Putamen (tissue), 1 donor: Measurements from ENCODE around the gene TNFSF13B.
"Not testable (repeated sequence)": the region's sequence is repeated elsewhere in the genome, so short reads cannot be mapped to it uniquely, and the experiment has no call there.

Experiments
- DNase-seq: peaks from one replicate; pipeline ENCODE4 v3.0.0-alpha.2; 2016; ENCODE audit warnings: low spot score

The TNFSF13B gene

DNA sequence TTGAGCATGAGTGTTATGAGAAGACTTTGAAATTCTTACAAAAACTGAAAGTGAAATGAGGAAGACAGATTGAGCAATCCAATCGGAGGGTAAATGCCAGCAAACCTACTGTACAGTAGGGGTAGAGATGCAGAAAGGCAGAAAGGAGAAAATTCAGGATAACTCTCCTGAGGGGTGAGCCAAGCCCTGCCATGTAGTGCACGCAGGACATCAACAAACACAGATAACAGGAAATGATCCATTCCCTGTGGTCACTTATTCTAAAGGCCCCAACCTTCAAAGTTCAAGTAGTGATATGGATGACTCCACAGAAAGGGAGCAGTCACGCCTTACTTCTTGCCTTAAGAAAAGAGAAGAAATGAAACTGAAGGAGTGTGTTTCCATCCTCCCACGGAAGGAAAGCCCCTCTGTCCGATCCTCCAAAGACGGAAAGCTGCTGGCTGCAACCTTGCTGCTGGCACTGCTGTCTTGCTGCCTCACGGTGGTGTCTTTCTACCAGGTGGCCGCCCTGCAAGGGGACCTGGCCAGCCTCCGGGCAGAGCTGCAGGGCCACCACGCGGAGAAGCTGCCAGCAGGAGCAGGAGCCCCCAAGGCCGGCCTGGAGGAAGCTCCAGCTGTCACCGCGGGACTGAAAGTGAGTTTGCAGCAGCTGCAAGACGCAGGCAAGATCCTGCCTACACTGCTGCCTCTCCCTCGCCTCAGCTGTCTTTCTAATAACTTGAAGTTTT is at the start of gene TNFSF13B:
TNFSF13B (plus strand) TSS at position 118 of the 728 bp plus-strand sequence; CDS start at position 296, 178 bp downstream.
- DNase-seq: peak; percentile 9

GRCh38 chr13:108220041-108220440 is 49.5 kb upstream of the TNFSF13B start:
- no peak for DNase-seq

DNA sequence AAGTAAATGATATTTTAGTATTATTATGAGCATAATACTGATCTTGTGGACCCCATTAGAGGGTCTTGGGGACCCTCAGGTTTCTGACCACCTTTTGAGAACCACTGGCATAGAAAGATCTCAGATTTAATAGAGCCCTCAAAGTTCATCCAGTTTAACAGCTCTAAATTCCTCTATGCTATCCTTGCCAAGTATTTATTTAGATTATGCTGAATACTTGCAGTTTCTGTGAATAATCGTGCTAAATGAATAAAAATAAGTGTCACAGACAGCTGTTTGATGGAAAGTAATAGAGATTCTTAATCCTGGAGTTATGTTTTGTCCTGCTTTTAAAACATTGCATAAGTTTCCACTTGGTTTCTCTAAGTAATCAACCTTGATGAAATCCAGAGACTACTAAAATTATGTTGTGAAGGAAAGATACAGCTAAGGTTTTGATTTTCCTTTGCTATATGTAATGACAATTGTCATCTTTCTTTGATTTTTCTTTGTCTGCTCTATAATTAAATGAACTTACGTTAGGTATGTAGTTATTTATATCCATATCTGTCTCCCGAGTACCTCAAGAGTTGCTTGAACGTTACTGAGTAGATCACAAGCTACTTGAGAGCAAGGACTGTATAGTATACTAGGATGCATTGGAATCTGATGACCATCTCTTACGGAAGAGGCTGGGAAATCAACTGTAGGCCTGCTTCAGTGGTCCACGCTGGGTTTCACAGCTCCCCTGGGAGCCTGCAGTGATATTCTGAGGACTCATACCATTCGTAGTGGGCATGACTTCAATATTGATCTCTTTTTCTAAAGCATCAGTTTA is 45.6 kb upstream of the TNFSF13B start:
- no peak for DNase-seq

DNA sequence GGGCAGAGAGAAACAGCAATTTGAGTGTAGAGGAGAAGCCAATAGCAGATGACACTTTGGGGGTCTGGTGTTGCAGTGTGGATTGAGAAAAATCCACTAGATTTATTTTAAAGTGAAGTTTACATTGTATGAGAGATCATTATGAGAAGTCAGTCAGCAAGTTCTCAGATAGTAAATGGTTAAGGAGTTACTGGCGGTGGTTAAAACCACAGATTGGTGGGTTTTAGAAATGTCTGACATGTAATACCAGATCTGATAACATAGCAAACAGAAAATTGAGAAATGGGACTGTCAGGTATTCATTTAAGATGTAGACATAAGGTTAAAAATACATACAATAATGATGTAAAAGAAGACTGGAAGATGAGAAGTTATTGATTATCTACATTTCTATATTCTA is 44.1 kb upstream of the TNFSF13B start:
- DNase-seq: no peak

- DNase-seq: no peak
Observed at GRCh38 chr13:108226184-108226583, 43.3 kb upstream of the TNFSF13B start.

DNA sequence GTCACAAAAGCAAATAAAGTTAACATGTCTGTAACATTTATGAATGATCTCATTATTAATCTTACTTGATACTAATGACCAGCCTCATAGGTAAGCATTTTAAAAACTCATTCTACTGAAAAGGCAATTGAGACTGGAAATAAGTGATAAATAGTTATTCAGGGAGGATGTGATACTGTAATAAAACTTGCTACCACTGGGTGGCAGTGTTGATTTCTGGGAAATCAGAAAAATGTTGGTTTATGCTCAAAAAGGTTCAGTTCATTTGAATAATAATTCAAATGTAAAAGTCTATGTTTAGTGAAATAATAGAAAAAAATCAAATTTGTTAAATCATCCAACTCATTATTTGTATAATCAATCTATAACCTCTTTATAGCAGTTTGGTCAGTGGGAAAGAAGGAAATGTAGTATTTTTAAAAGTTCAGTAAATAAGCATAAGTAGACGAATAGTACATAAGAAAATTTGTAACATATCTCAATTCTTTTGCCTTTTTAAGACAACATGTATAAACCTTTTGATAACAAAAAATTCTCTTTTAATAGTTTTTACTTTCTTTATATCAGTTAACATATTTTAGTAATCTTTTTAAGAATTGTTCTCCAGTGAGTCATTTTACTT is 41.8 kb upstream of the TNFSF13B start:
- DNase-seq: no peak

- DNase-seq: no peak
Observed at GRCh38 chr13:108230377-108230776, 39.1 kb upstream of the TNFSF13B start.

DNA sequence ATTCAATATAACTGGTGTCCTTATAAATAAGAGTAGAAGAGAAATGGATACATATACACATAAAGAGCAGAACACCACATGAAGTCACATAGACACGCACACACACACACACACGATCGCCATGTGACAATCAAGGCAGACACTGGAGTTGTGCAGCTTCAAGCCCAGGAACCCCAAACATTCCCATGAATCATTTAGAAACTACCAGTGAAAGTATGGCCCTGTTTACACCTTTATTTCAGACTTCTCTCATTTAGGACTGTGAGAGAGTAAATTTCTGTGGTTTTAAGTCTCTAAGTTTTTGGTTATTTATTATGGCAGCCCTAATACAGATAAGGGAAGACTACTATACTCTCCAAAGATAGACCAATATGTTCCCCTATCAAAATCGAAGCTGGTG is 20.4 kb upstream of the TNFSF13B start:
- DNase-seq: no peak

GRCh38 chr13:108257248-108257647 is 12.3 kb upstream of the TNFSF13B start:
- no peak for DNase-seq

- no peak for DNase-seq
Observed at GRCh38 chr13:108263621-108264355, 5.7 kb upstream of the TNFSF13B start.

DNA sequence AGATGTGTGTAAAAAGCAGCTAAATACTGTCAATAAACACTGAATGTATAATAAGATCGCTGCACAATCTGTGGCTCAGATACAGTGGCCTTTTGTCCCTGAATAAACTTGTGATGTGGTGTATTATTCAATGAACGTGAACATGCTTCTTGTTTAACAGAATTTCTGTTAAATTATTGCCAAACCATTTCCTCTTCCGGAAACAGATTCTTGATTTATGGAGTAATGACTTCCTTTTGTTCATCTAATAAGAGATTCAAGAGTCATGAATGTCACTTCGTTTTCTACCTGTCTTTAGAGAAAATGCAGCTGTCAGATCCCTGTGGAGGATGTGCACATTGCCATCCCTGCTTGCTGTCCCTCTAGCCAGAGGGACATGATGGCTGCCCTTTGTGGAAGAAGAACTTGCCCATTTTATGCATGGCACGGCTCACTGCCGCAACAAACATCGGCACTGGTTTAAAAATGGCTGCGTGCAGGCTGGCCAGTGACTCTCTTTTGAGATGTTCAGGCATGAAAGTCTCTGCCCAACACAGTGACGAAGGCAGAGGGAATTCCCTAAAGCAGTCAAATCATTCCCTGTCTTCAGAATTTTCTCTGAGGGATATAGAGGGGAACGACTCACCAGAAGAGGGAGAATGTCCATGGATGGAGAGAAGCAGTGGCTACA is 3.1 kb upstream of the TNFSF13B start:
- no peak for DNase-seq

GRCh38 chr13:108267347-108267746 is 2.2 kb upstream of the TNFSF13B start:
- no peak for DNase-seq

DNA sequence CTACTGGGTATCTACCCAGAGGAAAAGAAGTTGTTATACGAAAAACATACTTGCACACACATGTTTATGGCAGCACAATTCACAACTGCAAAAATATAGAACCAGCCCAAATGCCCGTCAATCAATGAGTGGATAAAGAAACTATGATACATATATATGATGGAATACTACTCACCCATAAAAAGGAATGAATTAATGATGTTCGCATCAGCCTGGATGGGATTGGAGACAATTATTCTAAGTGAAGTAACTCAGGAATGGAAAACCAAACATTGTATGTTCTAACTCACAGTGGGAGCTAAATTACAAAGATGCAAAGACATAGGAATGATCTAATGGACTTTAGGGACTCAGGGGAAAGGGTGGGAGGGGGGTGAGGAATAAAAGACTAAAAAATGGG is 1.7 kb upstream of the TNFSF13B start:
- not testable (repeated sequence) for DNase-seq

DNA sequence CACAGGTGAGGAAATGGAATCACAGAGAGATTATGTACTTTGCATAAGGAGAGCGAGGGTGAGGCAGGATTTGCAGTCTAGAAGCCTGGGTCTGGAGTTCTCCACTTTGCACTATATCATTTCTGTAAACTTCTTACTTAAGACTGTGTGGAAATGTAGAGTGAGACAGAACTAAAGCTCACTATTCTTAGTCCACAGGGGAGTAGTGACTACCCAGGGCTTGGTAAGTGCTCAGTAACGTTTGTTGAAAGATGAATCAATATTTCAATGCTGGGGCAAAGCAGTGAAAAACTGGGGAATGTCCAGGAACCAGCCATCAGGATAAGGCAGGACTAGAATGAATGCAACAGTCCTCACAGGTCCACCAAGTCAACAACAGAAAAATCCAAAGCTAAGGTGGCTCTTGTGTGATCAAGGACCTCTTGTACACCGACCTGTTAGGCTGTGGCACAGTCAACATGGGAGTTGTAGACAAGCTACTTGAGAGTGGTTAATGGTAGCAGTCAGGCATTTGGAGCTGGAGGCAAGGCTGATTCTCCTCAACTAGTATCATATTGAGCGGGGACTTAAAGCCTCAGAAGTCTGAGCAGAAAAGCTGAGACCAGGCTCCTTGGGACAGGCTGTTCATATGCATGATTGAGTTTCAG is 929 bp upstream of the TNFSF13B start:
- DNase-seq: no peak

DNA sequence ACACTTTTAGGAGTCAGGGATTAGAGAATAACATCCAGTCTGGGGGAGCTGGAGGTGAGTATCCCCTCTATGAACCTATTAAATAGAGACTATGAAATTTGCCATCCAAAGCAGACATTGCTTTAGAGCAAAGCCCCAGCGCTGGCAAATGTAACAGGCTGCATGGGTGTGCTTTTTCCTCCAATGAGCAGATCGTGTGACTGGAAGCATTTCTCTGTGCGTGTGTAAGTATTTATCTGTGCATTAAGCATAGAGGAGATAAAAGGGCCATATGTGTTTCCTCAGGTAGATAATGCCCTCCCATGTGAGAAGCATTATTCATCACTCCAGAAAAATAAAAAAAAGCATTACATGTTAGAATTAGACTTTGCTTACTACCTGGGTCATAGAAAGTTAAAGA is 924 bp downstream of the TNFSF13B start:
- DNase-seq: no peak

DNA sequence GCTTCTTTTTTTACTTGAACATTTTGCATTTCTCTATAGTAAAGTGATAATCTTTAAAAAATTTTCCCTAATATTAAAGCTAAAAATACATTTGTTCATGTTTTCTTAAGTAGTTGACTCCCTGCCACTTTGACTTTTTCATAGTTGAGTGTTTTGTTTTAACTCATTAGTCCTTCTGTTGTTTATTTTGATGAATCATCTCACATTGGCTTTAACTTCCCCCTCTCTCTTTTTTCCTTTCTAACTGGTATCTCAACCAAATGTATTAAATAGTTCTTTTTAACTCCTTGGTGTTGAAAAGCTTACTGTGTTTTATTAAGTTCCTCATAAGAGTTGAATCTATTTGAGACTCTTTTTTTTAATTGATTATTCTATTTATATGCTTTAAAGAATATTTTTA is 2.8 kb downstream of the TNFSF13B start:
- no peak for DNase-seq

GRCh38 chr13:108273429-108274118 is 4.1 kb downstream of the TNFSF13B start:
- no peak for DNase-seq

DNA sequence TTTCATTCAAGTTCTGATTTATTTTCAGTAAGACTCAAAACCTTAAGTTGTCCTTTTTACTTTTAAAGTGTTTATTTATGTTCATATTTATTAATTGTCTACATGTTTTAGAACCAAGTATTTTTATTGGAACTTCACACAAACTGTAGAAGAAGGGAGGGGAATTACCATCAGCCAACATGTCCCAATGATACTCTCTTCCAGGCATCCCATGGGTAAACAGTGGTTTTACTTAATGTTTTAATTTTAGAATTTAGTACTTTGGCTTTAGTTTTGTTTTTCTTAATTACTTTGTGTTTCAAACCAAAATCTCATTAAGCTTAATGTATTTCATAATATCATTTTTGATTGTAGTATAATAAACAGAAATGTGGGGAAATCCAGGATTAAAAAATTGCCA is 5.2 kb downstream of the TNFSF13B start:
- no peak for DNase-seq

GRCh38 chr13:108276060-108276459 is 6.5 kb downstream of the TNFSF13B start:
- no peak for DNase-seq

GRCh38 chr13:108278466-108278865 is 8.9 kb downstream of the TNFSF13B start:
- DNase-seq: no peak

DNA sequence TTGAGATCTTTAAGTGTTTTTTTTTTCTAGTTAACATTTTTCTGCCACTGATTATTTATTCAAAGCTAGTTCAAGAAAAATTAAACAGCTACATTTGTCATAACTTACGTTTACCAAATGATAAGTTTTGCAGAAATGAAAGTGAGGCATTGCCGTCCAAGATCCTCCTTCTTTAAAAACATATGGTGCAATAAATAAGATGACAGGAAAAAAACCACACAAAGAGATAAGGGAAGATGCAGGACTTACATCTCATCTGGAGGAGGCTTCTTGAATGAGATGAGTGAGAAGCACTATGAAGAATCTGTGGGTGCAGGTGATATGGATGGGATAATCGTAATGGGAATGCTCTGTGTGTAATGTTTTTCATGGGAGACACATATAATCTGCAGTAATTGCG is 12.4 kb downstream of the TNFSF13B start:
- DNase-seq: no peak
